ENCODE results near the gene GZMM. TPM values are rescaled to one million over a fixed set of nuclear protein-coding genes. Genes with fewer than 3 reads are reported as not detected.

Gene GZMM
- total RNA-seq, 1 experiment from 2014 or later: 0.66 TPM

DNA sequence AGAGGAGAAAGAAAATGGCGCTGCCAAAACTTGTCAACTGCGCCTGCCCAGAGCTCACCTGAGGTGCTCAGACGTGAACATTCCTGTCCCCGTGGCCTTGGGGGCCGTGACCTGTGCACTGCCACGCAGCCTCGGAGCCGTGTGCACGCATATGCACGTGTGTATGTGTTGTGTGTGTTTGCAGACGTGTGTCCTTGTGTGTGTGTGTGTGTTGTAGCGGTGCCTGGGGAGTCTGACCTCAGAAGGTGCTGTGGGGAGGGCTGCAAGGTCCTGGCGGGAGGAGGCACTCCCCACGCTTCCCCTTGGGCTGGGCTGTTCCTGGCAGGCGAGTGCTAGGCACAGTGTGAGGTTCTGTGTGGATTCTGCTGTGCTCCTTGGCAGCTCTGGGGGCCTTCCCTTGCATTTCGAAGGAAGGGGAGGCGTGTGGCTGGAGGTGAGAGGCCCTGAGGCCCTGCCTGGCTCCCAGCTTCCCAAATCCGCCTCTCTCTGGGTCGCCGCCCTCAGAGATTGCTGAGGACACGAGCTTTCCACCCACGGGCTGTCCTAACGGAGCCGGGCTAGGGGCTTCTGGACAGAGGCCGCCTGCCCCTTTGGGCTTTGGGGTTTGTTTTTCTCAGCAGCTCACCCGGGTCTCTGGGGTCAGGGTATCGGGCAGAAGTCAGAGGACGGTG is 33.0 kb downstream of the GZMM start:
- Histone ChIP-seq H2AFZ (ENCODE audit: low read length) (no peak overlapping the region), H3K9ac (ENCODE audit: extremely low read depth, insufficient read length, low read length) (no peak overlapping the region), H3K79me2 (ENCODE audit: insufficient read depth, low read length) (peaks cover 51% of the 10 kb centered on the region), H2BK12ac (ENCODE audit: insufficient read length, low read depth, low read length) (no peak overlapping the region), H3K23ac (ENCODE audit: insufficient read length, low read depth, low read length) (no peak overlapping the region), H2BK15ac (ENCODE audit: low read depth, low read length) (no peak overlapping the region), H3K27me3 (ENCODE audit: insufficient read depth, low read length) (no peaks in the 10 kb centered on the region), H2BK20ac (ENCODE audit: low read depth, low read length, poor library complexity, severe bottlenecking) (no peak overlapping the region), H2BK5ac (ENCODE audit: insufficient read length, low read length) (no peak overlapping the region), H2BK120ac (ENCODE audit: low read depth, low read length, poor library complexity, severe bottlenecking) (no peak overlapping the region), H4K20me1 (ENCODE audit: control insufficient read depth, insufficient read depth, insufficient read length) (peaks cover 2% of the 10 kb centered on the region), H3K56ac (ENCODE audit: insufficient read length, low read depth, low read length) (no peak overlapping the region), H3K79me1 (ENCODE audit: insufficient read depth, low read depth, low read length, poor library complexity, severe bottlenecking) (peaks cover 6% of the 10 kb centered on the region), H3K4ac (ENCODE audit: low read depth, low read length) (no peak overlapping the region), H3K18ac (ENCODE audit: insufficient read length, low read depth, low read length) (no peak overlapping the region), H3K27ac (ENCODE audit: insufficient read length, low read depth, low read length) (no peak overlapping the region), H4K91ac (ENCODE audit: insufficient read length, low read depth, low read length) (no peak overlapping the region), H3K4me2 (ENCODE audit: insufficient read depth, insufficient read length, low read length) (no peak overlapping the region), H3K14ac (ENCODE audit: insufficient read depth, low read length) (no peak overlapping the region), H3K23me2 (ENCODE audit: insufficient read length, low read depth, low read length, poor library complexity, severe bottlenecking) (peaks cover 8% of the 10 kb centered on the region), H4K8ac (replicated peaks; ENCODE audit: insufficient read length, low read depth, low read length) (no peak overlapping the region), H2AK5ac (ENCODE audit: insufficient read length, low read length) (no peak overlapping the region), H3K4me1 (ENCODE audit: insufficient read depth, low read length) (no peaks in the 10 kb centered on the region; the same call in 1 of the 2 replicates), H3T11ph (ENCODE audit: low read length) (no peak overlapping the region), H3K9me3 (ENCODE audit: control insufficient read depth, low read depth, low read length) (no peaks in the 10 kb centered on the region), H4K5ac (ENCODE audit: insufficient read length, low read depth, low read length) (peak overlapping the region; percentile 33)
- Mint-ChIP-seq H3K4me3 (no peak overlapping the region), H3K9me3 (no peaks in the 10 kb centered on the region), H3K36me3 (ENCODE audit: insufficient read depth in 1 of 3, low read depth in 3 of 3) (peaks cover 6 to 31% (median 31%) of the 10 kb centered on the region in 3 experiments; a peak in 6 of 7 replicates), H3K27me3 (ENCODE audit: low read depth) (no peaks in the 10 kb centered on the region), H3K4me1 (peaks cover 16 to 31% of the 10 kb centered on the region in 2 experiments), H3K27ac (peak overlapping the region in 1 of 3 experiments; percentile 89; a peak in 2 of 7 replicates)
- WGBS (ENCODE audit: extremely low coverage, insufficient read length, low lambda C conversion rate): no CpG with 5 or more reads among the region's 28 CpGs
- TF ChIP-seq, protein P1, sequence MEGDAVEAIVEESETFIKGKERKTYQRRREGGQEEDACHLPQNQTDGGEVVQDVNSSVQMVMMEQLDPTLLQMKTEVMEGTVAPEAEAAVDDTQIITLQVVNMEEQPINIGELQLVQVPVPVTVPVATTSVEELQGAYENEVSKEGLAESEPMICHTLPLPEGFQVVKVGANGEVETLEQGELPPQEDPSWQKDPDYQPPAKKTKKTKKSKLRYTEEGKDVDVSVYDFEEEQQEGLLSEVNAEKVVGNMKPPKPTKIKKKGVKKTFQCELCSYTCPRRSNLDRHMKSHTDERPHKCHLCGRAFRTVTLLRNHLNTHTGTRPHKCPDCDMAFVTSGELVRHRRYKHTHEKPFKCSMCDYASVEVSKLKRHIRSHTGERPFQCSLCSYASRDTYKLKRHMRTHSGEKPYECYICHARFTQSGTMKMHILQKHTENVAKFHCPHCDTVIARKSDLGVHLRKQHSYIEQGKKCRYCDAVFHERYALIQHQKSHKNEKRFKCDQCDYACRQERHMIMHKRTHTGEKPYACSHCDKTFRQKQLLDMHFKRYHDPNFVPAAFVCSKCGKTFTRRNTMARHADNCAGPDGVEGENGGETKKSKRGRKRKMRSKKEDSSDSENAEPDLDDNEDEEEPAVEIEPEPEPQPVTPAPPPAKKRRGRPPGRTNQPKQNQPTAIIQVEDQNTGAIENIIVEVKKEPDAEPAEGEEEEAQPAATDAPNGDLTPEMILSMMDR (conservative IDR thresholded peaks at IDR 0.05): no peak
- no peak for DNase-seq
